HS-27A (cell line): ENCODE data around the gene PYGB.

Experiments
- DNase-seq: peaks from one replicate; pipeline ENCODE4 v3.0.0-alpha.2; 2012; ENCODE audit warnings: low read depth, missing footprints

The PYGB gene

DNA sequence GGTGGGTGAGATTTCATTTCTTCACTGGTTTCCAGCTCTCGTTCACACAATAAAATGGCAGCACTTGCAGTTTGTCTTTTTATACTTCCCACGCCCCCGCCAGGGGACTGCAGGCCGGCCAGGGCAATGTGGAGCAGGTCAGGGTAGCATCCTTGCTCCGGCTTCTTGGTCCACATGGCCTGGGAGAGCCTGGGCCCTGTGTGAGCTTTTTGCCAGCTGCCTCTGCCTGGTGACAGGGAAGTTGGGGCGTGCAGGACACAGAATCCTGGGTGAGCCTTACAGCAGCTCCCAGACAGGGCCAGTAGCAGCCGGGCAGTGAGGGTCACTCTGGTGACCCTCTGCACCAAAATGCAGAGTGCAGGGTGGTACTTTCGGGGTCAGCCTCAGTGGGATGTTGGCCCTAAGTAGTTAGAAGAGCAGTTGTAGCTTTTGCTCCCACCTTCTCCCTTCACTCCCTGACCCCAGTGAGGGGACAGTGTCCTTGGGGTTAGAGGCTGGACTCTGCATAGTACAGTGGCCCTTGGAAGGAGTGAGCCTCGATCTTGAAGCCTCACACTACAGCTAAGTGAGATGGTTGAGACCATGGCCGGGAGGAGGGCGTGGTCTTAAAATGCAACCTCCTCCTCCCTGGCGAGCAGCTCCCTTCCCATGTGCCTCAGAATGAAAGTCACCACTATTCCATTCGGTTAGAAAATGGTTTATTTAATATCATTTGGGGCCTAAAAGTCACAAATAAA lies 23.8 kb downstream of the PYGB start:
- no peak for DNase-seq

DNA sequence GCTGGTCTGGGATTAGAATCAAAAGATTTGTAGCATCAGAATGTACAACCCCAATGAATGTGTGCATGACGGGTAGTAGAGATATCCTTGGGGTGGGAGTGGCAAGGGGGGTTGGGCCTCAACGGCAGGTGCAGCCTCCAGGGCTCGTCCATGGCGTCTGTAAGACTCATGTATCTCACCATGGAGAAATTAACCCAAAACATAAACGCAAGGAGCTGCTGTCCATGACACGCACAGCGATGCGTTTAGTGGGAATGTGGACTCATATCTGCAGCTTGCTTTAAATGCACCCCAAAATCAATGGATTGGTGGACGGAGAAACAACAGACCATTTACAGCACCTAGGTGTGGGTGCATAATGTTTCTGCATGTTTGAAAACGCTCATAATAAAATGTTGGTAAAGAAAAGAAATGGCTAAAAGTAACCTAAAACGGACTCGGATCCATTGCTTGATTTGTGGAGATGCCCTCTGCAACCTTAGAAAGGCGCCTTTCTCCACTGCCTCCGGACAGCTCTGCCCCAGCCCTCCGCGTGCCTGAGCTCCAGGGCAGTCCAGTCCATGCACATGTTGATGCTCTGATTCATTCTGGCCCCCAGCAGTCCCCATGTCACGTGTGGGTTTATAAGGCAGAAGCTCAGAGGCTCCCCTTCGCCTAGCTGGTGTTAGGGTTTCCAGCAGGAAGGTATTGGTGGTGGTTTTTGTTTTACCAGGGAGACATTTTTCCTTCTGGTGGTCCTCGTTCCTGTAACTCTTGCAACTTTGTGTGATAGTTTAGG lies 24.5 kb downstream of the PYGB start:
- DNase-seq: no peak

DNA sequence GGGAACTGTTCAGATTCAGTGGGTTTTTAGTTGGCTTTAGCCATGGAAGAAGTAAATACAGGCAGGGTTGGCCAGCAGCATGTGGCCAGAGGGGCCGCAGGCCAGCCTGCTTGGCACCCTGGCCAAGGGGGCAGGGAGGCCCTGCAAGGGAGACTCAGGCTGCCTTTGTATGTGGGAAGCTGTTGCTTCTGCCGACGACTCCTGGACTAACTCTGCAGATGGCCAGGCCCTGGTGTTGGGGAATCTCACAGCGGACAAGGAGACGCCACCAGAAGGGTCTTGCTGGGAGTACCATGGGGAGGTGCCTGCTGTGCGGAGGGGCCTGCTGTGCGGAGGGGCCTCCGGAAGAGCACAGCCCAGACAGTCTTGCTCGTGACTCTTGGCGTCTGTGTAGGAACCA lies 25.2 kb downstream of the PYGB start:
- no peak for DNase-seq

DNA sequence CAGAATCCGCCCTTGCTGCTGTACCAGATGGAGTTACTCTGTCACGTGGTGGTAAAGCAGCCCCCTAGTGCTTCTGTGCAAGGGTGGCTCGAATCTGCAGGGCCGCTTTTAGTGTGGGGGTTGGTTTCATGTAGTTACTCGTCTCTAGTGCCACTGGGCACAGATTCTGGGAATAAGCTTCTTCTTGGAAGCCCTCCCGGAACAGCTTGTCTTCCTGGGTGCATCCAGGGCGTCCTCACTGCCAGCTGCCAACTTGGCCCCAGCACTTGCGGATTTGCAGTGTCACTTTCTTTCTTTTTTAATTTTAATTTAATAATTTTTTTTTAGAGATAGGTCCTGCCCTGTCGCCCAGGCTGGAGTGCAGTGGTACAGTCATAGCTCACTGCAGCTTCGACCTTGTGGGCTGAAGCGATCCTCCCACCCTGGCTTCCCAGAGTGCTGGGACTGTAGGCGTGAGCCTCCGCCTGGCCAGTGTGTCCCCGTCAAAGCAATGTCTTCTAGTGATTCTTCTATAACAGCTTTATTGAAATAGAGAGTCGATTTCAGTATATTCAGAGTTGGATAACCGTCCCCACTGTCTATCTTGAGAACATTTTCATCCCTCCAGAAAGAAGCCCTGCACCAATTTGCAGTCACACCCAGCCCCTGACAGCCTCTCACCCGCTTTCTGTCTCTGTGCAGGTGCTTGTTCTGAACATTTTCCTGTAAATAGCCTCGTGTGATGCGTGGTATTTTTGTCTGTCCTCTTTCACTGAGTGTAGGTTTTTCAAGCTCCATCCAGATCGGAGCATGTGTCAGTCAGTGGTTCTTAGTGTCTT lies 25.9 kb downstream of the PYGB start:
- DNase-seq: no peak

DNA sequence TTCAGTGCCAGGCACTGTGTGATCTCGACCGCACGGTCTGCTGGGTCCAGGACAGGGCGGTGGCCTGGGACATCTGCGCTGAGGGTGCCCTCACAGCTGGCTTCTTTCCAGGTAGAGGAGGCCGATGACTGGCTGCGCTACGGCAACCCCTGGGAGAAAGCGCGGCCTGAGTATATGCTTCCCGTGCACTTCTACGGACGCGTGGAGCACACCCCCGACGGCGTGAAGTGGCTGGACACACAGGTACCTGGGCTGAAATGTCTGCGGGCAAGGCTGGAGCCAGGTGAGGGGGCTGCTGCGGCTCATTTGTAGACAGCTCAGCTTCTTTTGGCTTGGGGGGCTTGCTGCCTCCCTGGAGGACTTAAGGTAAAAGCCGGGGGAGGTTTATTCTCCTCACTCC lies 26.6 kb downstream of the PYGB start:
- no peak for DNase-seq

DNA sequence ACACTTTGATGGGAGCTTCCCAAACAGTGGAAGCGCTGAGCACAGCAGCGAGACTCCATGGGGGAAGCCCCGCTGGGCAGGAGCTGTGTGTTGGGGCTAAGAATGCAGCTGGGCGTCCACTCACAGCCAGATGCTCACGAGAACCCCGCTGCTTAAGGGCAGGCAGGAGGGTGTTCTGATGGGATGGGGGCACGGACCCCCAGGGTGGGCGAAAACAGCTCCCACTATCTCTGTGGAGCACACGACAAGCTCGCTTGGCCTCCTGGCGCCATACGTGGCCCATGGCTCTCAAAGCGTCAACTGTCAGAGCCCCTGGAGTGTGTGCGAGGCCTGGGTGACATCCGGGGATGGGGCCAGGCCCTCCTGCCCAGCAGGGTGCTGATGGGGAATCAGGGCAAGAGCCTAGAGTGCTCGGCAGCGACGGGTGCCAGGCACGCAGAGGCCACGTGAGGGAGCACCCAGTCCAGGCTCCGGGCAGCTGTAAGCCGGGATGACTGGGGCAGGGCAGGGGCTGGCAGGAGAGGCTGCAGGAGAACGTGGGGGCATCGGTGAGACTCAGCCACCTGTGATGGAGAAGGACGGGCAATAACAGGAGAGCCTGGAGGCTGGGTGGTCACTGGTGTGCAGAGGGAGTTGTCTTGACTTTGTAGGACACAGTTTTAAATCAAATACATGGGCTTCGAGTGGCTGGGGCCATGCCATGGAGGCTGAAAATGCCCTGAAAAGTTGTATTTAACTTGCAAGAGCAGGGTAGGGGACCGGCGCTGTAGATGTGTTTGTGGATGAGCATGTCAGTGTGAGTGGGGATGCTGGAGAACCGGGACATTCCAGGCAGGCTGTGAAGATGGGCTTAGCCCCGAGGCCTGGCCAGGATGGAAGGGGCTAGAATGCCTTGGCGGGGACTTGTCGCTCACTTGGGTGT lies 27.3 kb downstream of the PYGB start:
- DNase-seq: no peak

DNA sequence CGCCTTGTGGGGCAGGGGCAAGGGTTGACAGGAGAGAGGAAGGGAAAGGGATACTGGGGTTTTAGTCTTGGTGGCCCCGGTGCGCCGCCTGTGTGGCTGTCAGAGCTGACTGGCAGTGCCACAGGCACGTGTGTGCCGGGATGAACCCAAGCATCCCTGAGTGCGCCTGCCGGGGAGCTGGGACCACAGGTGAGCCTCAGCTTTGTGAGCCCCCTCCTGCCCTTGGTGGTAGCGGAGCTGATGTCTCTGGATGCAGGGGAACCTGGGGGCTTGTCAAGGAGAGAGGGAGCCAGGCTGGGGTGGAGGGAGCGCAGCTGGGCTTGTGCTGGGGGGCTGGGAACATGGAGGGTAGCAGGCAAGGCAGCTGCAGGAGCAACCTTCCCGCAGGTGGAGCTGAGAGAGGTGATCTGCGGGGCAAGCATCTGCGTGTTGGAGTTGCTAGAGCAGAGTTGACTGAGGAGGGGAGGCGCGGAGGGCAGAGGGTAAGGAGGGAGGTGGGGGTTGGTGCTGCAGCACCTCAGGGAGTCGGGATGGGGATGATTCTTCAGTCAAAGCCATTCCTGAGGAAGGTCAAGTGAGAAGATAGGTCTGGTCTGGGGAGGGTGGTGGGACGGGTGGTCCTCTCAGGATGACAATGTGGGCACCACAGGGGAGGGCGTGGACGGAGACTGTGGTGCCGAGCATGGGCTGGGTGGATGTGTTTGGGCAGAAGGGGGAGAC lies 28.1 kb downstream of the PYGB start:
- DNase-seq: no peak

DNA sequence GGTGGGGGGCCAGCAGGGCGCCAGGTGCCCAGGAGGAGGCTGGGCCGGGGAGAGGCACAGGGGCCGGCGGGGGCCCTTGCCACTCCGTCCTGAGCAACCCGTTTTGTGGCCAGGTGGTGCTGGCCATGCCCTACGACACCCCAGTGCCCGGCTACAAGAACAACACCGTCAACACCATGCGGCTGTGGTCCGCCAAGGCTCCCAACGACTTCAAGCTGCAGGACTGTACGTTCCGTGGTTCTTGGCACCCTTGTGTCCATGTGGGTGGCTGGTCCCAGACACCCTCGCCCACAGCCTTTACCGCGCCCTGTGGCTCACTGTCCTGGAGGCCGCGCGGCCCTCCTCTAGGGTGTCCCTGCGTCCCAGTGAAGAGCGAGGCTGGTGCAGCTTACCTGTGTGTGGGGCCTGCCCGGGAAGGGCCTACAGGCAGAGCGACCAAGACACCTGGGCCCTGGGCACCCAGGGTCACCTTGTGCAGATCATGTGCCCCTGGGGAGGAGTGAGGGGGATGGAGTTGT lies 28.7 kb downstream of the PYGB start:
- DNase-seq: no peak

DNA sequence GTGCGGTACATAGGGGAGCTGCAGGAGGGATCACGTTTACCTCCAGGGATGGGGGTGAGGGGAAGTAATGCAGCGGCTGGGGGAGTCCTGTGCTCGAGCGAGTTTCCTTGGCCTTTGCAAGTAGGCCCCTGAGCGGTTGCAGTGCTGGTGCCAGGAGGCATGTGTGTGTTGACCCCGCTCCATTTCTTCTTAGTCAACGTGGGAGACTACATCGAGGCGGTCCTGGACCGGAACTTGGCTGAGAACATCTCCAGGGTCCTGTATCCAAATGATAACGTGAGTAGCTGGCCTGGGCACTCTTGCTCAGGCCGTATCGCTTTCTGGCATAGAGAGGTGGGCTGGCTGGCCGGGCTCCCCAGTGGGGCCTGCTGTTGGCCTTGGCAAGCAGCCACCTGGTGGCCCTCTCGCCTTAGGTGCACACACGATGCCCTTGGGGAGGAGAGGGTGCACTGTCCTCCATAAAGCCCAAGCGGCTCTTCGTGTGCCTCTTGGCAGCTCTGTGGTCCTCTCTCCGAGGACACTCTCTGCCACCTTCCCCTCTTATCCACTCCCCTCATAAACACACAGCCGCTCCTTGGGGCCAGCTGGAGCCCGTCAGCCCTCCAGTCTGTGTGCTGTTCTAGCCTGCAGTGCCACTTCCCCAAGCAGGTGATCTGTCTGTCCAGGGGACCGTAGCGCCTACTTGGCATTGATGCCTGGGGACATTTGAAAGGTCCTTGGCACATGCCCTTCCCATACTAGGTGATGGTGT lies 29.3 kb downstream of the PYGB start:
- no peak for DNase-seq

DNA sequence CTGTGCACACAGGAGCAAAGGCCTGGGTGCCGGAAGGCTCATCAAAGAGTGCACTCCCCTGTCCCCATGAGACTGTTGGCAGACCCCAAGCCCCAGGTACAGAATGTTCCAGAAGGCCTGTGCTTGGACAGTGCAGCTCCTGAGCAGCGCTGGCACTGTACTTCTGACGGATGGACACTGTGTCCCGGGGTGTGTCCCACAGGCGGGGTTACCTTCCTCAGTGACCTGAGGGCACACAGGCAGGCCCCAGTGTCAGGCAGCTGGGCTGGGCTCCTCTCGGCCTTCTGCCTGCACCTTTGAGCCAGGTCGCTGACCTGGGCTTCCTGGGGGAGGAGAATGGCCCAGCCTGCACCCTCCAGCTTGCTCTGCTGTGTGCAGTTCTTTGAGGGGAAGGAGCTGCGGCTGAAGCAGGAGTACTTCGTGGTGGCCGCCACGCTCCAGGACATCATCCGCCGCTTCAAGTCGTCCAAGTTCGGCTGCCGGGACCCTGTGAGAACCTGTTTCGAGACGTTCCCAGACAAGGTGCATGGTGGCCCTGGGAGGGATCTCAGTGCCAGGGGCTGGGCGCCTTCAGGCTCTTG lies 30.1 kb downstream of the PYGB start:
- no peak for DNase-seq

DNA sequence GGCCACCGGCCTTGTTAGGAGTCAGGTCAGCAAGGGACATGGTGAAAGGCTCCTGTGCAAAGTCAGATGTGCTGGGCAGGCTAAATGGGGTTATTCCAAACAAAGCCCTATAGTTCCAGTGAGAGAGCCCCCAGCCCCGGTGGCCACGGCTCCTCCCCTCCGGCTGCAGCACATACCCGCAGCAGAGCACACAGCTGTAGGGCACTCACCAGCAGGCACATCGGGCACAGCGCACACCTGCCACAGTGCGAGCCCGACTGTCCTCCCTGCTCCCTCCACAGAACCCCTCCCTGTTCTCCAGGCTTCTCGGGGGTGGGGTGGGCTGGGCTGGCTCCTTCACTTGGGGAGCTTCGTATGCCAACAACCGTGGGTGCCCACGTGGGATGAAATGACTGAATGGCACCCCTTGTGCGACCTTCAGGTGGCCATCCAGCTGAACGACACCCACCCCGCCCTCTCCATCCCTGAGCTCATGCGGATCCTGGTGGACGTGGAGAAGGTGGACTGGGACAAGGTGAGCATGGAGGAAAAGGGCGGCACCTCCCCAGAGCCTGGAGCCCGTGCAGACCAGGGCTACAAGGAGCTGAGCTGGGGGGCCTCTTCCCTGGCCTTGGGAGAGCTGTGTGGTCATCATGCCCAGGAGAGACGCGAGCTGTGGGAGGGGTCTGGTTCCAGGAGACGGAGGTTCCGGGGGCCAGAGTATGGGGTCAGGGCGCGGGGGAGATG lies 30.9 kb downstream of the PYGB start:
- no peak for DNase-seq

DNA sequence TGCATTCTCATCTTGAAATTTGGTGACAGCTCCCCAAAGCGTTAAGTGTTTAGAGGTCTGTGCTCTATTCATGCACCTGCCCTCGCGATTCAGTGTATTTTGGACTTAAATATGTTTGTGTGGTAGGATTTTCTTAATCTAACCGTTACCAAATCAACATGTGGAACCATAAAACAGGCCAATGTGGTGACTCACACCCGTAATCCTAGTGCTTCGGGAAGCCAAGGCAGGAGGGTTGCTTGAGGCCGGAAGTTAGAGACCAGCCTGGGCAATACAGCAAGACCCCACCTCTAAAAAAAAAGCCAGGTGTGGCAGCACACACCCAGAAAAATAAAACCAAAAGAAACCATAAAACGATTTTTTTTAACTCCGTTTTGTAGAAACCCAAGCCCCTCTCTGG lies 31.5 kb downstream of the PYGB start:
- no peak for DNase-seq

DNA sequence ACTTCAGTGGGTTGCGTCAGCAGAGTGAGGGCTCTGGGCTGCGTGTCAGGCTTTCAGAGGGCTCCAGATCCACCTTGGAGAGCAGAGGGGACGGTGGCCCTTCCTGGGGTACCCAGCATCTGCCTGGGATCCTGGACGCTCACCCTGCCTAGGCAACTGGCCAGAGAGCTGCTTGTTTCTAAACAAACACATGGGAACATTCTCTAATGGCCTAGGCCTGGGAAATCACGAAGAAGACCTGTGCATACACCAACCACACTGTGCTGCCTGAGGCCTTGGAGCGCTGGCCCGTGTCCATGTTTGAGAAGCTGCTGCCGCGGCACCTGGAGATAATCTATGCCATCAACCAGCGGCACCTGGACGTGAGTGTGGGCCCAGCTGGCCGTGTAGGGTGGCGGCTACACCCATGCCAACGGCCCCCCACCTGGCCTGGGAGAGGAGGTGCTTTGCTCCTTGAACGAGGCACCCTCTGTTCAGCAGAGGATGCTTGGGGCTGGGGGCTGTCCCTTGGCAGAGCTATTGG lies 32.2 kb downstream of the PYGB start:
- no peak for DNase-seq

DNA sequence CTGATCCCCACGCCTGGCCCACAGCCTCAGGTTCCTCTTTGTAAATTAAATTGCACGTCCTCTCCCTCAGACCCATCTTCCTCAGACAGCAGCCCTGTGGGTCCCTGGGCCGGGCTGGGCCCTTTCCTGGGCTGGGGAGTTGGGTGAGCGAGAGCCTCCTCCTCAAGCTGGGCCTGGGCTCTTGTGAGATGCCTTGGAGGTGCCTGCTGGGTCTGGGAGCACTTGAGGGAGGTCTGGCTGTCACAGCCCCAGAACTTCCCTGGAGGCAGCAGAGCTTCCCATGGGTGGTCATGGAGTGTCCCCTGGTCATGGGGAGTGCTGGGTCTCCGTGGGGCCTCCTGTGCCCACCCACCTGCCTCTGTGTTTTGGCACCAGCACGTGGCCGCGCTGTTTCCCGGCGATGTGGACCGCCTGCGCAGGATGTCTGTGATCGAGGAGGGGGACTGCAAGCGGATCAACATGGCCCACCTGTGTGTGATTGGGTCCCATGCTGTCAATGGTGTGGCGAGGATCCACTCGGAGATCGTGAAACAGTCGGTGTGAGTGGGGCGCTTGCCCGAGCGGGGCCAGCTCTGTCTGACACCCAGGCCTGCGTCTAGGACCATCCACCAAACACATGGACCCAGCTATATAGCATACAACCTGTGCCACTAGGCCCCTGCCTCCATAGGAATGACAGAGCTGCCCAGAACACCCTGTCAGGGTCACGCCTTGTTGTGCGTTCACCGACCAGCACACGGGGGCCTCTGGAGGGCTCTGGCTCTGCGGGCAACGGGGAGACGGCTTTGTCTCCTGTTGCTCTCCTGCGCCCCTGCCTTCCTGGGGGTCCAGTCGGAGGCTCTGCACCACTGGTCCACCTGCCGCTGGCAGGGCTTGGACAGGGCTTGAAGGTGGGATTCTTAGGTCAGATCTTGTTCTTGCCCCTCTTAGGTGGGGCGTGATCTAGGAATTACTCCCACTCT lies 33.0 kb downstream of the PYGB start:
- no peak for DNase-seq

DNA sequence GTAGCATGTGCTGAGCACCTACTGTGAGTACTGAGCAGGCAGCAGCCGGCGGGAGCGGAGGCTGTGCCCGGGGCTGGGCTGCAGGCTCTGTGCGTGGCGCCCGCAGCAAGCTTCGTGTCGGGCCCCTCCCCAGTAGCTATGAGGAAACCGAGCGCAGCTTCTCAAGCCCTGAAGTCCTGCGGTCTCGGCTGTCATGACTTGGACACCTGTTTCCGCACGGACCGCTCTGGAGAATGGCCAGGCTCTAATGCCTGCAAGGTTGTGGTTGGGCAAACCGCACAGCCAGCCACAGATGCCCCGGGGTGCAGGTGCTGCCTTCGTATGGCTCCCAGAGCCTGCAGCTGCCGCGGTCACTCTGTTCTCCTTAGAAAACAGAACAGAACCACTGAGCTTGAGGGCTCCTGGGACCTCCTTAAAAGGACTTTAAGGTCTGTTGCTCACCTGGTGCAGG lies 33.7 kb downstream of the PYGB start:
- DNase-seq: no peak

DNA sequence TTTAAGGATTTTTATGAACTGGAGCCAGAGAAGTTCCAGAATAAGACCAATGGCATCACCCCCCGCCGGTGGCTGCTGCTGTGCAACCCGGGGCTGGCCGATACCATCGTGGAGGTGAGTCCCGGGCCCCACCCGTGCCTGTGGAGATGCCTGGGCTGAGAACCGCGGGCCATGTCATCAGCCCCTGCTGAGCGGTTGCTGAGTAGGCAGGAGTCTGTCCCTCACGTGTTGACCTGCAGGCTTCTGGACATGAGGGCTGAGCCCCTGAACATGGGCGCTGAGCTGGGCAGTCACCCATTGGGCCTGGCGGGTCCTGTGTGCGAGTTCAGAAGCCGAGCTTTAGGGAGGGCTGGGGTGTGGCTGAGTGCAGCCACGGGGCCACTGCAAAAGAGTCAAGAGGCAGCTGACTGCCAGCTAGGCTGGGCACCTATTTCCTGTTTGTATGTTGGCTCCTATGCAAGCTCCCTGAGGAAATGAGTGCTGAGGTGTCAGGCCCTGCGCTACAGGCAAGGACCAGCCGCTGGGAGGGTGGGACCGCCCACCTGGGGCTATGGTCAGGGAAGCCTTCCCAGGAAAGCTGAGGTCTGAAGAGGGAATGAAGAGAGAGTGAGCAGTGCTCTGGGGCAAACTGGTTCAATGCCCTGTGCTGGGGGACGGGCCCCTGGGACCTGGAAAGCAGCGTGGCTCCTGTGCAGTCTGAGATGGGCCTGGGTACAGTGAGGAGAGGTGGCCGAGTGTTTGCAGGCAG lies 34.3 kb downstream of the PYGB start:
- DNase-seq: no peak

DNA sequence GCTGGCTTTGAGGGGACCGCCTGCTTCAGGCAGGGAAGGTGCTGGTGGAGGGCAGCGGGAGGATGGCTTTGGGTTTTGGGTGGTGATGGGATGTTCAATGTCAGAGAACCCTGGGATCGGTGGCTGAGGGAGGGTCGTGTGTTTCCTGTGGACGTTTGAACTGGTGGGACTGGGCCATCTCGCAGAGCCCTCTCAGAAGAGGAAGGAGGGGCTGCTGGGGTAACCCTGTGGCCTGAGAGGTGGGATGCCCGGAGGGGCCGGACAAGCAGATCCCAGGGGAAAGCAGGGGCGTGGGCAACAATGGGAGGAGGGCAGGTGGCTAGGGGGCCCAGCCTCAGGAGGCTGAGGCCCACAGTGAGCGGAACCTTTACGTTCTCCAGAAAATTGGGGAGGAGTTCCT lies 34.9 kb downstream of the PYGB start:
- DNase-seq: no peak
